Measurements from ENCODE around the gene IP6K3.

IP6K3 gene

GRCh38 chr6:33733709-33734007 lies 13.0 kb downstream of the IP6K3 start:
- no peak overlapping the region for H2AFZ ChIP-seq
- no peaks in the 10 kb centered on the region for H3K36me3 ChIP-seq (ENCODE audit: control insufficient read depth, insufficient read depth, low read length)
- H3K27ac ChIP-seq: no peak overlapping the region
- no peaks in the 10 kb centered on the region for H3K79me2 ChIP-seq
- H3K4me2 ChIP-seq (ENCODE audit: low read length): no peak overlapping the region
- TF ChIP-seq CTCF (IDR thresholded peaks at IDR 0.05): no peak
- H3K9ac ChIP-seq: no peak overlapping the region
- H3K9me3 ChIP-seq (ENCODE audit: control insufficient read depth, low read length): no peaks in the 10 kb centered on the region
- peaks cover 9% of the 10 kb centered on the region for H3K4me1 ChIP-seq
- no peak overlapping the region for H3K4me3 ChIP-seq (ENCODE audit: low read depth, low read length)
- H3K27me3 ChIP-seq (ENCODE audit: control insufficient read depth, insufficient read depth, low read length): no peaks in the 10 kb centered on the region

GRCh38 chr6:33732817-33733708 lies 13.6 kb downstream of the IP6K3 start:
- Histone ChIP-seq H3K27me3 (ENCODE audit: control insufficient read depth, insufficient read depth, low read length) (no peaks in the 10 kb centered on the region), H3K9me3 (ENCODE audit: control insufficient read depth, low read length) (no peaks in the 10 kb centered on the region), H3K36me3 (ENCODE audit: control insufficient read depth, insufficient read depth, low read length) (no peaks in the 10 kb centered on the region), H3K4me1 (peaks cover 9% of the 10 kb centered on the region), H3K4me2 (ENCODE audit: low read length) (no peak overlapping the region), H3K27ac (no peak overlapping the region), H3K79me2 (no peaks in the 10 kb centered on the region), H3K4me3 (ENCODE audit: low read depth, low read length) (no peak overlapping the region), H3K9ac (no peak overlapping the region), H2AFZ (no peak overlapping the region)
- TF ChIP-seq CTCF (IDR thresholded peaks at IDR 0.05): no peak

- Histone ChIP-seq H3K27ac (no peak overlapping the region), H2AFZ (no peak overlapping the region), H3K9me3 (ENCODE audit: control insufficient read depth, low read length) (no peaks in the 10 kb centered on the region), H3K4me2 (ENCODE audit: low read length) (no peak overlapping the region), H3K36me3 (ENCODE audit: control insufficient read depth, insufficient read depth, low read length) (no peaks in the 10 kb centered on the region), H3K4me3 (ENCODE audit: low read depth, low read length) (no peak overlapping the region), H3K27me3 (ENCODE audit: control insufficient read depth, insufficient read depth, low read length) (no peaks in the 10 kb centered on the region), H3K9ac (no peak overlapping the region), H3K79me2 (no peaks in the 10 kb centered on the region), H3K4me1 (peaks cover 9% of the 10 kb centered on the region)
- TF ChIP-seq CTCF (IDR thresholded peaks at IDR 0.05): no peak
Measured at GRCh38 chr6:33732385-33732784, 14.3 kb downstream of the IP6K3 start.

- Histone ChIP-seq H3K9ac (no peak overlapping the region), H3K4me1 (peaks cover 9% of the 10 kb centered on the region), H3K4me2 (ENCODE audit: low read length) (no peak overlapping the region)
Measured at GRCh38 chr6:33731751-33732282, 14.9 kb downstream of the IP6K3 start.

More at GRCh38 chr6:33731751-33732282, 14.9 kb downstream of the IP6K3 start:
- Histone ChIP-seq H2AFZ (peak overlapping the region; percentile 8), H3K27ac (no peak overlapping the region), H3K9me3 (ENCODE audit: control insufficient read depth, low read length) (no peaks in the 10 kb centered on the region), H3K27me3 (ENCODE audit: control insufficient read depth, insufficient read depth, low read length) (no peaks in the 10 kb centered on the region), H3K36me3 (ENCODE audit: control insufficient read depth, insufficient read depth, low read length) (no peaks in the 10 kb centered on the region), H3K4me3 (ENCODE audit: low read depth, low read length) (no peak overlapping the region), H3K79me2 (no peaks in the 10 kb centered on the region)
- TF ChIP-seq CTCF (IDR thresholded peaks at IDR 0.05): no peak

All from parathyroid adenoma (tissue), 2 donors.